LNCAP (cell line): ENCODE measurements around the gene UQCC2.

Experiments
- CTCF ChIP-seq: fragments of 450-650 bp; IDR thresholded peaks from 2 replicates; pipeline ENCODE4 v1.5.1; 2017; ENCODE audit warnings: mild to moderate bottlenecking

Gene UQCC2

GRCh38 chr6:33690766-33691165 lies 20.7 kb downstream of the UQCC2 start:
- TF ChIP-seq CTCF: no peak

- no peak for TF ChIP-seq CTCF
These were observed 21.6 kb downstream of the UQCC2 start for GRCh38 chr6:33689879-33690278.

- no peak for TF ChIP-seq CTCF
These were observed 22.4 kb downstream of the UQCC2 start for GRCh38 chr6:33689148-33689494.

GRCh38 chr6:33688451-33689147 lies 22.9 kb downstream of the UQCC2 start:
- no peak for TF ChIP-seq CTCF

- no peak for TF ChIP-seq CTCF
These were observed 23.5 kb downstream of the UQCC2 start for GRCh38 chr6:33688006-33688405.

GRCh38 chr6:33686981-33687975 lies 24.2 kb downstream of the UQCC2 start:
- no peak for TF ChIP-seq CTCF

GRCh38 chr6:33686225-33686924 lies 25.1 kb downstream of the UQCC2 start:
- no peak for TF ChIP-seq CTCF
